ENCODE measurements around the gene STIMATE.

- TF ChIP-seq POLR2A (IDR thresholded peaks at IDR 0.05) (no peak), CTCF (IDR thresholded peaks at IDR 0.05) (peak in 4 of 6 experiments; percentile 9 to 32 (median 21))
These were observed 76.6 kb downstream of the STIMATE start for GRCh38 chr3:52820736-52821135.
